Activated CD8-positive, alpha-beta T cell treated with anti-CD3 and anti-CD28 coated beads for 36 hours (primary cell): ENCODE results near the gene LY6G6D. TPM values are rescaled to one million over a fixed set of nuclear protein-coding genes. Genes with fewer than 3 reads are reported as not detected.

ENCODE experiments used
- ATAC-seq: fragments of 200-7000 bp; cut with Tn5 transposase; one replicate; pipeline ENCODE4 v1.10.0; 2021; ENCODE audit warnings: mild to moderate bottlenecking, moderate library complexity
- CTCF ChIA-PET: fragments of 350-600 bp; sonication (Branson Sonifier 250); formaldehyde crosslinking; loops from one replicate; lab custom pipeline; 2021; ENCODE audit warnings: antibody characterized with exemption; lab: Charles Lee
- POLR2A ChIA-PET: fragments of 350-600 bp; sonication (Branson Sonifier 250); formaldehyde crosslinking; loops from one replicate; lab custom pipeline; 2021; ENCODE audit warnings: antibody characterized with exemption; lab: Charles Lee
- DNase-seq: peaks from one replicate; pipeline ENCODE4 v3.0.0-alpha.2; 2020
- H3K27ac Mint-ChIP-seq: one replicate; pipeline ENCODE4 v1.8.0; 2021; ENCODE audit warnings: mild to moderate bottlenecking, mixed read lengths
- H3K27me3 Mint-ChIP-seq: one replicate; pipeline ENCODE4 v1.8.0; 2021; ENCODE audit warnings: mixed read lengths
- H3K36me3 Mint-ChIP-seq: one replicate; pipeline ENCODE4 v1.8.0; 2021; ENCODE audit warnings: low read depth, mixed read lengths
- H3K4me1 Mint-ChIP-seq: one replicate; pipeline ENCODE4 v1.8.0; 2021; ENCODE audit warnings: low read depth, mixed read lengths
- H3K4me3 Mint-ChIP-seq: one replicate; pipeline ENCODE4 v1.8.0; 2021; ENCODE audit warnings: mild to moderate bottlenecking, moderate library complexity, mixed read lengths
- H3K9me3 Mint-ChIP-seq: one replicate; pipeline ENCODE4 v1.8.0; 2021; ENCODE audit warnings: mixed read lengths
- intact Hi-C: fragments of 100-400 bp; cut with micrococcal nuclease; formaldehyde crosslinking; loops from one replicate; pipeline ENCODE4 v1.10.0; 2022
- total RNA-seq, 2 experiments: library from RNA; stranded (reverse); gene quantifications; one replicate each; pipeline ENCODE4 v1.2.3, GENCODE V29; 2021
- TF ChIP-seq, protein P1 (sequence below): fragments of 200-600 bp; IDR thresholded peaks from one replicate; pipeline ENCODE4 v1.8.0; 2022; ENCODE audit warnings: antibody characterized with exemption, mild to moderate bottlenecking

The LY6G6D gene
- total RNA-seq, 2 experiments from 2014 or later = not detected

DNA sequence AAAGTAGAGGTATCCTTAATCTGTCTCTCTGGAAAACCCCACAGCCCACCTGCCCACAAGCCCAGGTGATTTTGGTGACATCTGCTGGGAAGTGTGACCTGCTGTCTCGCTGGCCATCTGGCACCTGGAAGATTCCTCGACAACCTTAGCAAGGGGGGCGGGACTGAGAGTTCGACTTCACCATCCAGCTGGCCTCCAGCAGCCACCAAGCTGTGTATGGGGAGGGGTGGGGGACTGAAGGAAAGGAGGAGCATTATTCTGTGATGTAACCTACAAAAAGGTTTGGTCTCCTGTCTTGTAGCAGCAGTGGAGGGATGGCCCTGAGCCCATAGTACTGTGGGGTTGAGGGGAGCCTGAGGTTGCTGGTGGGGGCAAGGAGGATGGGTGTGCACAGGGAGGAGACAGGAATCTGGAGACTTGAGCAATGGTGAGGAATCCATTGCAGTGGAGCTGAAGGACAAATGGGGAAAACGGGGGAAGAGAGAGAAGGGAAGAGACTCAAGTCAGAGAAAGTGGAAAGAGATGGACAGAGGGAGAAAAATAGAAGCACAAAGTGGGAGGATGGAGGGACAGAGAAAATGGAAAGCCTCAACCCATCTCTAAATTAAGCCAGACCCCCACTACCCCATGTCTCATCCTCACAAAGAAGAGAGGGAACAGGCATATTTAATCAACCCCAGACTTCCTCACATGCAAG, 4.5 kb upstream of the LY6G6D start:
- ATAC-seq = no peak
- POLR2A ChIA-PET = interaction anchor here (0.6 kb wide), 1 partner anchor 20 kb away, joined by 3 read pairs; no protein-coding TSS in a partner anchor

DNA sequence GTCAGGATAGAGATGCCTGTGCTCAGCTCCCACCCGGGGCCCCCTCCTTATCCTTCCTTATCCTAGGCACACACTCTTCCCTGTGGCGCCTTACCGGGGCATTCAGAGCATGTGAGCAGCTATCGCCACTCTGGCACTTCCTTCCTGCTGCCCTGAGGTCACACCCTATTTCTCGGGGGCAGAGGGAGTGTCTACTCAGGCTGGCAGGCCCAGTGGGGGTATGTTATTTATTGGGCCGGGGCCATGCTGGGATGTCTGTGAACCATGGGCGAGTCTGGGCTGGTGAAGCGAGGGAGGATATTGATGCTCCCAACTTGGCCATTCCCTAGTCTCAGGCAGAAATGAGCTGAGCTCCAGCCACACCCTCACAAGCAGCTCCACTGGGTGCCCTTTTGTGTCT, 3.9 kb upstream of the LY6G6D start:
- Mint-ChIP-seq H3K4me1 (peaks cover 14% of the 10 kb centered on the region), H3K36me3 (no peaks in the 10 kb centered on the region), H3K9me3 (no peaks in the 10 kb centered on the region), H3K4me3 (no peak overlapping the region), H3K27ac (no peak overlapping the region), H3K27me3 (no peaks in the 10 kb centered on the region)
- ChIA-PET CTCF (interaction anchor here (0.6 to 2.0 kb wide), 5 partner anchors 12 to 102 kb away, joined by 3 to 5 read pairs (median 3); partner anchors contain the start of gene MPIG6B), POLR2A (interaction anchor here (0.6 kb wide), 1 partner anchor 20 kb away, joined by 3 read pairs; no protein-coding TSS in a partner anchor)
- ATAC-seq (peak; percentile 39), DNase-seq (no peak)
- TF ChIP-seq, protein P1, sequence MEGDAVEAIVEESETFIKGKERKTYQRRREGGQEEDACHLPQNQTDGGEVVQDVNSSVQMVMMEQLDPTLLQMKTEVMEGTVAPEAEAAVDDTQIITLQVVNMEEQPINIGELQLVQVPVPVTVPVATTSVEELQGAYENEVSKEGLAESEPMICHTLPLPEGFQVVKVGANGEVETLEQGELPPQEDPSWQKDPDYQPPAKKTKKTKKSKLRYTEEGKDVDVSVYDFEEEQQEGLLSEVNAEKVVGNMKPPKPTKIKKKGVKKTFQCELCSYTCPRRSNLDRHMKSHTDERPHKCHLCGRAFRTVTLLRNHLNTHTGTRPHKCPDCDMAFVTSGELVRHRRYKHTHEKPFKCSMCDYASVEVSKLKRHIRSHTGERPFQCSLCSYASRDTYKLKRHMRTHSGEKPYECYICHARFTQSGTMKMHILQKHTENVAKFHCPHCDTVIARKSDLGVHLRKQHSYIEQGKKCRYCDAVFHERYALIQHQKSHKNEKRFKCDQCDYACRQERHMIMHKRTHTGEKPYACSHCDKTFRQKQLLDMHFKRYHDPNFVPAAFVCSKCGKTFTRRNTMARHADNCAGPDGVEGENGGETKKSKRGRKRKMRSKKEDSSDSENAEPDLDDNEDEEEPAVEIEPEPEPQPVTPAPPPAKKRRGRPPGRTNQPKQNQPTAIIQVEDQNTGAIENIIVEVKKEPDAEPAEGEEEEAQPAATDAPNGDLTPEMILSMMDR = no peak
- intact Hi-C loops = no loop called here

More for the DNA sequence above, 4.5 kb upstream of the LY6G6D start:
- Mint-ChIP-seq H3K4me3 (no peak overlapping the region), H3K27ac (no peak overlapping the region), H3K36me3 (no peaks in the 10 kb centered on the region), H3K27me3 (no peaks in the 10 kb centered on the region), H3K9me3 (no peaks in the 10 kb centered on the region), H3K4me1 (peaks cover 14% of the 10 kb centered on the region)
- no peak for DNase-seq
- CTCF ChIA-PET = interaction anchor here (0.9 to 2.0 kb wide), 4 partner anchors 13 to 59 kb away, joined by 3 to 5 read pairs (median 4); partner anchors contain the start of gene MPIG6B
- intact Hi-C loops = no loop called here
- TF ChIP-seq, protein P1 = no peak

DNA sequence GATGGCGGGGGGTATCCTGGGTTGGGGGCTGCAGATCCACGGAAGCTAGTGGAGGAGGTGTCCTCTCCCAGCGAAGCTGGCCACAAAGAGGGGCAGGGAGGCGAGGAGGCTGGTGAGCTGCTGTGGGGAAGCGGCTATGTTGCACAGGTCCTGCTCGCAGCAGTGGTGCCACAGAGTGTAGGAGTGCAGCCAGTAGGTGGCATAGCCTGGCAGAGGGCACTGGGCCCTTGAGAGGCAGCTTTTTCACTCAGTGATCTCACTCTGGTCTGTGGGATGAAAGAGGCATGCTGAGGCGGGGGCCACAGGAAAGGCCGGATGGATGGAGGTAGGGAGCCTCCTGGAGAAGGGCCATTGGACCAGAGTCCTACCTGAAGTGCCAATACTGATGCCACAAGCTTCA, 2.9 kb upstream of the LY6G6D start:
- Mint-ChIP-seq H3K4me3 (no peak overlapping the region), H3K4me1 (peaks cover 14% of the 10 kb centered on the region), H3K9me3 (no peaks in the 10 kb centered on the region), H3K27ac (no peak overlapping the region), H3K27me3 (no peaks in the 10 kb centered on the region), H3K36me3 (no peaks in the 10 kb centered on the region)
- DNase-seq (no peak), ATAC-seq (peak; percentile 51)
- TF ChIP-seq, protein P1 = no peak
- intact Hi-C loops = no loop called here
- ChIA-PET POLR2A (interaction anchor here (1.6 kb wide), 1 partner anchor 9 kb away, joined by 5 read pairs; the partner anchor contains the start of gene ABHD16A), CTCF (interaction anchor here (1.4 to 2.0 kb wide), 2 partner anchors 11 to 95 kb away, joined by 3 to 5 read pairs; partner anchors contain the start of genes LSM2 and MPIG6B)

DNA sequence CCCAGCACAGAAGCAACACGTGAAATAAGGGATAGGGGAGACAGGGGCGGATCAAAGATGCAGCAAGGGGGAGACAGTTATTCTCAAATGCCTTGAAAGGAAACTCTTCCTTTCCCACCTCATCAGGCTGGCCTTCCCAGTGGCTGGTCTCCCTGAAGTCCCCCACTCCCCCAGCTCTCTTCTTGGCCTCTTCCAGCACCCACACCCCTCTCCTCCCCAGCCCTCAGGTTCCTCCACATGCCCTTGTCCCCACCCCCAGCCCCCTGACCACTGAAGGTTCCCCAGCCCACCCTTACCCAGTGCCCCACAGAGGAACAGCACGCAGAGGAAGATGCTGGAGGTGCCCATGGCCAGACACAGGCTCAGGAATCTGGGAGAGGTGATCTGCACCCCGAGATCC, 1.7 kb upstream of the LY6G6D start:
- no peak for DNase-seq
- H3K36me3 Mint-ChIP-seq = no peaks in the 10 kb centered on the region
- H3K4me3 Mint-ChIP-seq = no peak overlapping the region
- no peaks in the 10 kb centered on the region for H3K9me3 Mint-ChIP-seq
- H3K4me1 Mint-ChIP-seq = peaks cover 14% of the 10 kb centered on the region
- CTCF ChIA-PET = interaction anchor here (0.8 to 2.7 kb wide), 6 partner anchors 16 to 94 kb away, joined by 3 to 11 read pairs (median 4); partner anchors contain the start of genes CLIC1, DDAH2 and LSM2
- H3K27me3 Mint-ChIP-seq = no peaks in the 10 kb centered on the region
- POLR2A ChIA-PET = interaction anchor here (1.2 to 2.8 kb wide), 3 partner anchors 10 to 16 kb away, joined by 5 to 11 read pairs (median 5); partner anchors contain the start of genes ABHD16A and DDAH2
- TF ChIP-seq, protein P1 = no peak
- H3K27ac Mint-ChIP-seq = no peak overlapping the region
- intact Hi-C loops = no loop called here
- ATAC-seq = no peak
